RWPE1 (cell line): ENCODE measurements around the gene SRSF7.

Experiments used
- CTCF ChIA-PET: fragments of 350-600 bp; sonication (Branson Sonifier 250); formaldehyde crosslinking; extraction: SDS; loops from one replicate; lab custom pipeline; 2021; lab: Yijun Ruan, JAX
- POLR2A ChIA-PET: fragments of 400-600 bp; formaldehyde crosslinking; extraction: SDS; loops from one replicate; lab custom pipeline; 2020; ENCODE audit warnings: antibody characterized with exemption; ENCODE audit not compliant: low non-redundant PET; lab: Yijun Ruan, JAX
- DNase-seq: peaks from one replicate; pipeline ENCODE4 v3.0.0; 2012; ENCODE audit warnings: low spot score
- H3K27ac ChIP-seq: fragments of 450-650 bp; 2 replicates; pipeline ENCODE4 v1.5.1; 2017
- CTCF ChIP-seq: fragments of 450-650 bp; conservative IDR thresholded peaks from 2 replicates; pipeline ENCODE4 v1.5.1; 2017; ENCODE audit warnings: low read depth, mild to moderate bottlenecking

The SRSF7 gene

DNA sequence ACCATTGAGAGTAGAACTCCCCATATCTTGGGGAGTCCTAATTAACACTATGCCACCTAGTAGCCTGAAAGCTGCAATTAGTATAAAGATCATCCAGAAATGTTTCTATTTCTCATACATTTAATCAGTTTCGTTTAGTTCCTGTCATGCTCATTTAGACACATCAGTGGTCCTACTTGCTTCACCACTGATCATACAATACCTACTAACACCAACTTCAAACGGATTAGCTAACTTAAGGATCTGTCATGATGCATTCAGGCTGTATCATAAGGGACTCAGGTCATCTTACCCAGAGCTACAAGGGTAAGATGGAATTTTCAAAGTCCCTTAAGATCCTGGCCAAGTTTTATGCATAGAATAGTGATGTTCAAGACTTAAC is 6.8 kb downstream of the SRSF7 start:
- no peak for TF ChIP-seq CTCF
- POLR2A ChIA-PET = interaction anchor here (0.6 to 0.7 kb wide), 2 partner anchors 9 to 446 kb away, joined by 4 to 5 read pairs; no protein-coding TSS in a partner anchor
- CTCF ChIA-PET = interaction anchor here (1.7 kb wide), 1 partner anchor 163 kb away, joined by 5 read pairs; no protein-coding TSS in a partner anchor
- no peak overlapping the region for H3K27ac ChIP-seq
- DNase-seq = no peak

DNA sequence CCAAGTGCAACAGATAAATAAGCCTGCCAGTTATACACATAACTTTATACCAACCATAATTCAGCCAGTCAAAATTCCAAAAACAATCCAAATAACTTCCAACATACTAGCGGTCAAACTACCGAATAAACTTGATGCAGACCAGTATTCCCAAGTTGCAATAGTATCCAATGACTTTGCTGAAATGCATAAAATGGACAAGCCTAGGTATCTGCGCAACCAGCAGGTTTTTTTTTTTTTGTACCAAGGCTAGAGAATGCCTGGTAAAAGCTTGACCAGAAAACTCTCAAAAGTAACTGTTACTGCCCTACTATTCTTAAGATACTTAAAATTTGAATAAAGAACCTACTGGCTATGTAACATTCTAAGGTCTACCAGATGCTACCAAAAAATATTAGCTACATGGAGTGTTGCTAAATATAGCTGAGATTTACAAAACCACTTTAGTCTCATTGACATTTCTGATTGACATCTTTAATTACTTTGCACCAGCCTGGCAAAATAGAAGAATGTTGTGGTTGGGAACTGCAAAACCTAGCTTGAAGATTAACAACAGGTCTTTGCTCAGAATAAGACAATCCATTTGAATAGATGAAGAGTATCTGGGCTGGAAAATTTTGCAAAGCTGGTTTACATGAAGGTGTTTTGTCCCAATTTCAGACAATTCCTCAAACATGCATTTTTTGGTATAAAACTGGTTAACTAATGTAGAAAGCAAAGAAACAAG is 7.3 kb downstream of the SRSF7 start:
- ChIA-PET CTCF (interaction anchor here (0.8 to 1.7 kb wide), 2 partner anchors 163 to 179 kb away, joined by 5 read pairs; no protein-coding TSS in a partner anchor), POLR2A (interaction anchor here (0.6 to 0.7 kb wide), 3 partner anchors 8 to 446 kb away, joined by 4 to 5 read pairs (median 5); no protein-coding TSS in a partner anchor)
- H3K27ac ChIP-seq = no peak overlapping the region
- DNase-seq = no peak
- no peak for TF ChIP-seq CTCF

- no peak for TF ChIP-seq CTCF
- POLR2A ChIA-PET = interaction anchor here (0.6 to 1.1 kb wide), 2 partner anchors 8 to 22 kb away, joined by 5 read pairs; partner anchors contain the start of gene SRSF7
- no peak for DNase-seq
- peak overlapping the region; percentile 52 for H3K27ac ChIP-seq
- CTCF ChIA-PET = interaction anchor here (0.7 to 1.7 kb wide), 3 partner anchors 145 to 178 kb away, joined by 3 to 5 read pairs (median 5); no protein-coding TSS in a partner anchor
Measured at GRCh38 chr2:38742797-38743559, 8.2 kb downstream of the SRSF7 start.

DNA sequence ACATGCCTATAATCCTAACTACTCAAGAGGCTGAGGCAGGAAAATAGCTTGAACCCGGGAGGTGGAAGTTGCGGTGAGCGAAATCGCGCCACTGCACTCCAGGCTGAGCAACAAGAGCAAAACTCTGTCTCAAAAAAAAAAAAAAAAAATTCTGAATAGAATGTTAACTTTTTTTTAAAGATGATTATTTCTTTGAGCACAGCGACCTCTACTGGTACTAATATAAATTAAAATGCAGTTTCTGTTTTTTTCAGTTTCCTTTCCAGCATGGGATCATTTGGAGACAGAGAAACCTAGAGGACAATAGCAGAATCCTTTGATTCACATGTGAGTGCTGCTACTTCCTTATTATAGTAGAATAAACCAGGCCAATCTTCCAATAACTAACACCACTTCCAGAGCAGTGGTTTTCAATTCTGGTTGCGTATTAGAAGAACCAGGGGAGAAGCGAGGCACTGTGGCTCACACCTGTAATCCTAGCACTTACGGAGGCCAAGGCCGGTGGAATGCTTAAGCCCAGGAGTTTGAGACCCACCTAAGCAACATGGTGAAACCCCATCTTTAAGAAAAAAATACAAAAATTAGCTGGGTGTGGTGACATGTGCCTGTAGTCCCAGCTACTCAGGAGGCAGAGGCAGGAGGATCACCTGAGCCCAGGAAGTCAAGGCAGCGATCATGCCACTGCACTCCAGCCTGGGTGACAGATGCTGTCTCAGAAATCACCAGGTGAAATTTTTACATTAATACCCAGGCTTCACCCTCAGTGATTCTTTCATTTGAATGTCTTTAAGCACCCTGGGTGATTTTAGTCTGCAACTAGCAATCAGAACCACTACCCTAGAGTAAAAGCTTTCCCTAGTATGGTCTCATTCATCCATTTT is 10.1 kb downstream of the SRSF7 start:
- ChIA-PET POLR2A (no interaction called here), CTCF (interaction anchor here (0.6 to 0.9 kb wide), 5 partner anchors 18 to 168 kb away, joined by 3 to 4 read pairs (median 3); no protein-coding TSS in a partner anchor)
- DNase-seq = no peak
- peak; percentile 58 for TF ChIP-seq CTCF
- H3K27ac ChIP-seq = peak overlapping the region; percentile 49

GRCh38 chr2:38739524-38739923 is 11.6 kb downstream of the SRSF7 start:
- no peak for DNase-seq
- ChIA-PET CTCF (no interaction called here), POLR2A (interaction anchor here (0.6 kb wide), 1 partner anchor 170 kb away, joined by 10 read pairs; no protein-coding TSS in a partner anchor)
- TF ChIP-seq CTCF = no peak
- H3K27ac ChIP-seq = no peak overlapping the region
